ENCODE data around the gene ATXN1. TPM values are rescaled to one million over a fixed set of nuclear protein-coding genes. Genes with fewer than 3 reads are reported as not detected.

ATXN1 gene
- total RNA-seq, 1 experiment from 2014 or later, result 5.6 TPM

GRCh38 chr6:16756660-16757255 is 4.5 kb downstream of the ATXN1 start:
- Histone ChIP-seq H4K5ac (ENCODE audit: insufficient read length, low read depth, low read length) (no peak overlapping the region), H4K91ac (ENCODE audit: insufficient read length, low read depth, low read length) (no peak overlapping the region), H3K79me2 (ENCODE audit: insufficient read depth, low read length) (no peaks in the 10 kb centered on the region), H3K27me3 (ENCODE audit: insufficient read depth, low read length) (no peaks in the 10 kb centered on the region; the same call in 1 of the 2 replicates), H3K9ac (ENCODE audit: extremely low read depth, insufficient read length, low read length) (no peak overlapping the region), H3K4ac (ENCODE audit: low read depth, low read length) (no peak overlapping the region), H3T11ph (ENCODE audit: low read length) (no peak overlapping the region), H4K20me1 (ENCODE audit: control insufficient read depth, insufficient read depth, insufficient read length) (peaks cover under 1% of the 10 kb centered on the region), H3K9me3 (ENCODE audit: control insufficient read depth, low read depth, low read length) (no peaks in the 10 kb centered on the region), H3K23me2 (ENCODE audit: insufficient read length, low read depth, low read length, poor library complexity, severe bottlenecking) (peaks cover 10% of the 10 kb centered on the region), H4K8ac (replicated peaks; ENCODE audit: insufficient read length, low read depth, low read length) (no peak overlapping the region), H3K56ac (ENCODE audit: insufficient read length, low read depth, low read length) (no peak overlapping the region), H3K4me1 (ENCODE audit: insufficient read depth, low read length) (peaks cover 5% of the 10 kb centered on the region), H2BK20ac (ENCODE audit: low read depth, low read length, poor library complexity, severe bottlenecking) (no peak overlapping the region), H2BK5ac (ENCODE audit: insufficient read length, low read length) (no peak overlapping the region), H3K4me2 (ENCODE audit: insufficient read depth, insufficient read length, low read length) (no peak overlapping the region), H2BK120ac (ENCODE audit: low read depth, low read length, poor library complexity, severe bottlenecking) (no peak overlapping the region), H2AK5ac (ENCODE audit: insufficient read length, low read length) (no peak overlapping the region), H3K79me1 (ENCODE audit: insufficient read depth, low read depth, low read length, poor library complexity, severe bottlenecking) (no peaks in the 10 kb centered on the region), H3K18ac (ENCODE audit: insufficient read length, low read depth, low read length) (no peak overlapping the region), H2BK15ac (ENCODE audit: low read depth, low read length) (no peak overlapping the region), H3K27ac (ENCODE audit: insufficient read length, low read depth, low read length) (no peak overlapping the region), H3K23ac (ENCODE audit: insufficient read length, low read depth, low read length) (no peak overlapping the region), H2BK12ac (ENCODE audit: insufficient read length, low read depth, low read length) (no peak overlapping the region), H2AFZ (ENCODE audit: low read length) (no peak overlapping the region), H3K14ac (ENCODE audit: insufficient read depth, low read length) (no peak overlapping the region)
- no peak overlapping the region for H3K4me3 Mint-ChIP-seq
- H3K27me3 Mint-ChIP-seq (ENCODE audit: low read depth), result peaks cover 16% of the 10 kb centered on the region
- peaks cover 24 to 26% of the 10 kb centered on the region in 2 experiments for H3K4me1 Mint-ChIP-seq
- no CpG with 5 or more reads among the region's 5 CpGs for WGBS (ENCODE audit: extremely low coverage, insufficient read length, low lambda C conversion rate)
- H3K27ac Mint-ChIP-seq, result no peak overlapping the region
- no peaks in the 10 kb centered on the region; a peak in 1 of 5 replicates for H3K9me3 Mint-ChIP-seq
- no peaks in the 10 kb centered on the region for H3K36me3 Mint-ChIP-seq (ENCODE audit: insufficient read depth in 1 of 3, low read depth in 3 of 3)
- no peak for DNase-seq
- TF ChIP-seq CTCF (conservative IDR thresholded peaks at IDR 0.05), result no peak
